ENCODE data around the gene HMGCLL1. TPM values are rescaled to one million over a fixed set of nuclear protein-coding genes. Genes with fewer than 3 reads are reported as not detected.

Gene HMGCLL1
- polyA plus RNA-seq, 3 donors = not detected

- Histone ChIP-seq H3K4me1 (ENCODE audit: control insufficient read depth in 1 of 2, insufficient read depth in 2 of 2, low read length in 2 of 2) (no peaks in the 10 kb centered on the region), H2AFZ (ENCODE audit: insufficient read depth, low read depth, low read length, poor library complexity, severe bottlenecking) (no peak overlapping the region), H3K4me3 (replicated peaks in 1 of 3; ENCODE audit: low read depth in 2 of 3, low read length in 3 of 3) (no peak overlapping the region), H3K4me2 (replicated peaks; ENCODE audit: extremely low read depth, low read length, poor library complexity, severe bottlenecking) (no peak overlapping the region), H3K9me3 (replicated peaks in 1 of 2; ENCODE audit: control insufficient read depth in 1 of 2, insufficient read depth in 1 of 2, low read length in 2 of 2) (no peaks in the 10 kb centered on the region), H3K9ac (ENCODE audit: insufficient read depth, low read length, poor library complexity, severe bottlenecking) (no peak overlapping the region), H4K20me1 (ENCODE audit: insufficient read depth, low read length) (no peaks in the 10 kb centered on the region), H3K79me2 (ENCODE audit: insufficient read depth, low read length) (no peaks in the 10 kb centered on the region), H3K27ac (ENCODE audit: low read depth in 1 of 2, low read length in 2 of 2) (no peak overlapping the region), H3K36me3 (replicated peaks in 1 of 2; ENCODE audit: control insufficient read depth in 1 of 2, insufficient read depth in 2 of 2, low read length in 2 of 2) (no peaks in the 10 kb centered on the region), H3K27me3 (ENCODE audit: control insufficient read depth in 2 of 2, insufficient read depth in 2 of 2, low read length in 2 of 2) (no peaks in the 10 kb centered on the region)
- 54% methylated on average over 2 of the region's 2 CpGs for WGBS (ENCODE audit: insufficient coverage)
- no peak overlapping the region for H3K4me3 Mint-ChIP-seq
- DNase-seq = no peak
- intact Hi-C loops (cut with micrococcal nuclease) = no loop called here
- TF ChIP-seq CTCF (IDR thresholded peaks at IDR 0.05) = no peak
- no peaks in the 10 kb centered on the region for H3K4me1 Mint-ChIP-seq
- no peak overlapping the region for H3K27ac Mint-ChIP-seq
- peaks cover 0 to 3% (median 0%) of the 10 kb centered on the region in 7 donors for H3K9me3 Mint-ChIP-seq
- no peaks in the 10 kb centered on the region for H3K36me3 Mint-ChIP-seq
- no peaks in the 10 kb centered on the region for H3K27me3 Mint-ChIP-seq (ENCODE audit: low read depth in 3 of 3)
These were observed 145.4 kb downstream of the HMGCLL1 start for GRCh38 chr6:55433446-55434130.

GRCh38 chr6:55423933-55424332 lies 155.1 kb downstream of the HMGCLL1 start:
- Histone ChIP-seq H3K4me3 (replicated peaks in 1 of 3; ENCODE audit: low read depth in 2 of 3, low read length in 3 of 3) (no peak overlapping the region), H3K4me2 (replicated peaks; ENCODE audit: extremely low read depth, low read length, poor library complexity, severe bottlenecking) (no peak overlapping the region), H2AFZ (ENCODE audit: insufficient read depth, low read depth, low read length, poor library complexity, severe bottlenecking) (no peak overlapping the region), H3K9me3 (replicated peaks in 1 of 2; ENCODE audit: control insufficient read depth in 1 of 2, insufficient read depth in 1 of 2, low read length in 2 of 2) (no peaks in the 10 kb centered on the region), H3K4me1 (ENCODE audit: control insufficient read depth in 1 of 2, insufficient read depth in 2 of 2, low read length in 2 of 2) (no peaks in the 10 kb centered on the region), H3K27me3 (ENCODE audit: control insufficient read depth in 2 of 2, insufficient read depth in 2 of 2, low read length in 2 of 2) (no peaks in the 10 kb centered on the region), H3K79me2 (ENCODE audit: insufficient read depth, low read length) (no peaks in the 10 kb centered on the region), H3K36me3 (replicated peaks in 1 of 2; ENCODE audit: control insufficient read depth in 1 of 2, insufficient read depth in 2 of 2, low read length in 2 of 2) (no peaks in the 10 kb centered on the region), H4K20me1 (ENCODE audit: insufficient read depth, low read length) (no peaks in the 10 kb centered on the region), H3K27ac (ENCODE audit: low read depth in 1 of 2, low read length in 2 of 2) (no peak overlapping the region), H3K9ac (ENCODE audit: insufficient read depth, low read length, poor library complexity, severe bottlenecking) (no peak overlapping the region)
- Mint-ChIP-seq H3K27me3 (ENCODE audit: low read depth in 3 of 3) (no peaks in the 10 kb centered on the region), H3K27ac (no peak overlapping the region), H3K36me3 (no peaks in the 10 kb centered on the region), H3K9me3 (peaks cover 0 to 2% (median 0%) of the 10 kb centered on the region in 7 donors), H3K4me1 (no peaks in the 10 kb centered on the region), H3K4me3 (no peak overlapping the region)
- DNase-seq = no peak
- WGBS (ENCODE audit: insufficient coverage) = 67% methylated on average over 1 of the region's 2 CpGs
- intact Hi-C loops (cut with micrococcal nuclease) = no loop called here
- no peak for TF ChIP-seq CTCF (IDR thresholded peaks at IDR 0.05)

All from CD14-positive monocyte (primary cell).